ENCODE measurements around the gene TMEM132D.

The TMEM132D gene

DNA sequence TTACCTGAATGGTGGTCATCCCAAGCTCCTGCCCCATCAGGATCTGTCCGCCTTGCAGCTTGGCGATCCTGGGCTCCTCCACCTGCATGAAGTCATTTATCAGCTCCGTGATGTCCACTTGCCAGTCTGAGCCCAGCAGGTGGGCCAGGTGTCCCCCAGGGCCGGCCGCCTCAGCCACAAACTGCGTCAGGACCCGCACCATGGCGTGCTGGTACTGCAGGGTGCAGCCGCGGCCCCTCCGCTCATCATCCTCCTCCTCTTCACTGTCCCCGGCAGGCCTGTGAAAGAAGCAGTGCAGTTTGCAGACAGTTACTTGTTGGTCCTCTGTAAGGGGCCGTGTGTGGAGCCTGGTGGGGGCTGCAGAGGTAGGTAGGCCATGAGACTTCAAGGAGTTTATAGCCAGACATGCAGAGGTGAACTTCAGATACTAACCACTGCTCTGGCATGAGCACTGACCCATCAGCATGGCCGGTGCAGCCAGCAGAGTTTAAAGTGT, 822.0 kb downstream of the TMEM132D start:
- Histone ChIP-seq H3K4me3 (ENCODE audit: low read length) (no peak overlapping the region), H3K9me3 (ENCODE audit: control insufficient read depth, low read length) (no peaks in the 10 kb centered on the region), H3K27me3 (ENCODE audit: control insufficient read depth, insufficient read depth, low read length) (no peaks in the 10 kb centered on the region), H3K4me1 (ENCODE audit: control insufficient read depth, insufficient read depth, low read length) (no peaks in the 10 kb centered on the region), H3K36me3 (ENCODE audit: control insufficient read depth, insufficient read depth, low read length) (no peaks in the 10 kb centered on the region), H3K9ac (ENCODE audit: low read length) (no peak overlapping the region)

DNA sequence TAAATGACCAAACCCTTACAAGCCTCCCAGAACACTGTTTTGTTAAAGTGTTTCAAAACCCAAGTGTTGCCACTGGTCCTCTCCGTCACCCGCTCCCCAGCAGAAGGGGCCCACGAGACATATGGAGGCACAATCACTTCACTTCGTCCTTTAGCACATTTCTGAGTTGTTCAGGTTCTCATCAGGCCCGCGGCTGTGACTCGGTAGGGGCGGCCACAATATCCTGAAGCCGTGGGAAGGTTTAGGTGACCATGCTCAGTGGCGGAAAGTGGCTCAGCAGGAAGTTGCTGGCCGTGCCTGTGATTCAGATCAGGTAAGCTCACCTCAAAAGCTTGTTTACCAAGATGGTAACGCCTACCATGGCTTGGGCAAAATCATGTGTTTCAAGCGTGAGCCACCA, 823.0 kb downstream of the TMEM132D start:
- no peak overlapping the region for H3K4me3 ChIP-seq (ENCODE audit: low read length)
- H3K9ac ChIP-seq (ENCODE audit: low read length): no peak overlapping the region
- H3K9me3 ChIP-seq (ENCODE audit: control insufficient read depth, low read length): no peaks in the 10 kb centered on the region
- no peaks in the 10 kb centered on the region for H3K27me3 ChIP-seq (ENCODE audit: control insufficient read depth, insufficient read depth, low read length)
- no peaks in the 10 kb centered on the region for H3K4me1 ChIP-seq (ENCODE audit: control insufficient read depth, insufficient read depth, low read length)
- H3K36me3 ChIP-seq (ENCODE audit: control insufficient read depth, insufficient read depth, low read length): no peaks in the 10 kb centered on the region

DNA sequence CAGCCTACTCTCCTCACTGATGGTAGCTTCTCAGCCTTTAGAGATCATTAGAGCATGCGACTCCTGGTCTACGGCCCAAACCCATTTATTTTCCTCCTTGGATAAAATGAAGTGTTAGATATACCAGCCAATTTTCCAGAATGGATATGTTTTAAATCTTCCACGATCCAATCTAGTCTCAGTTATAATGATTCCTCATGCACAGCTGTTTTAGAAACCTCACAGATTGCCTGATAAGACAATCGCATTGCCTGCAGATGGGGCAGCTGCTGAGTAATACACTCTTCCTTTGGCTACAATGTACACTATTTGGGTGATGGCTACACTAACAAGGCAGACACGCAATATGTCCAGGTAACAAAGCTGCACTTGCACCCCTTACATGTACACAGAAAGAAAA, 823.4 kb downstream of the TMEM132D start:
- H3K4me3 ChIP-seq (ENCODE audit: low read length): no peak overlapping the region
- H3K27me3 ChIP-seq (ENCODE audit: control insufficient read depth, insufficient read depth, low read length): no peaks in the 10 kb centered on the region
- no peaks in the 10 kb centered on the region for H3K4me1 ChIP-seq (ENCODE audit: control insufficient read depth, insufficient read depth, low read length)
- H3K9me3 ChIP-seq (ENCODE audit: control insufficient read depth, low read length): no peaks in the 10 kb centered on the region
- H3K9ac ChIP-seq (ENCODE audit: low read length): no peak overlapping the region
- no peaks in the 10 kb centered on the region for H3K36me3 ChIP-seq (ENCODE audit: control insufficient read depth, insufficient read depth, low read length)

DNA sequence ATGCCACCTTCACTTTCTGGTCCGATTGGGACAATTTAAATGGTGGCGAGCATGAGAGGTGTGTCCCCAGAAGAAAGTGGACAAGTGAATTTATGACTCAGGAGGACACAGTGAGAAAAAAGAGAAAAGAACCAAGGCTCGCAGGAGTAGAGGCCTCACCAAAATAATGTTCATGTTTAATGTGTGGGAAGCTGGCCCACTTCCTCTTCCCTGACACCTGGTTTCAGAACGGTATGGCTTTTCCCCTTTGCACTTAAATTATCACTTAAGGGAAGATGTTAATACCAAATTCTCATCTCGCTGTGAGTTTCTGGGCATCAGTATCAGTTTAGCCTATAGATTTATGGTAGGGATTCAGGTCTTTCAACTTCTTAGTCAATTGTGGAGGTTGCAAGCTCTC, 824.1 kb downstream of the TMEM132D start:
- H3K4me1 ChIP-seq (ENCODE audit: control insufficient read depth, insufficient read depth, low read length): no peaks in the 10 kb centered on the region
- H3K9me3 ChIP-seq (ENCODE audit: control insufficient read depth, low read length): no peaks in the 10 kb centered on the region
- H3K36me3 ChIP-seq (ENCODE audit: control insufficient read depth, insufficient read depth, low read length): no peaks in the 10 kb centered on the region
- H3K27me3 ChIP-seq (ENCODE audit: control insufficient read depth, insufficient read depth, low read length): no peaks in the 10 kb centered on the region
- no peak overlapping the region for H3K4me3 ChIP-seq (ENCODE audit: low read length)
- H3K9ac ChIP-seq (ENCODE audit: low read length): no peak overlapping the region

DNA sequence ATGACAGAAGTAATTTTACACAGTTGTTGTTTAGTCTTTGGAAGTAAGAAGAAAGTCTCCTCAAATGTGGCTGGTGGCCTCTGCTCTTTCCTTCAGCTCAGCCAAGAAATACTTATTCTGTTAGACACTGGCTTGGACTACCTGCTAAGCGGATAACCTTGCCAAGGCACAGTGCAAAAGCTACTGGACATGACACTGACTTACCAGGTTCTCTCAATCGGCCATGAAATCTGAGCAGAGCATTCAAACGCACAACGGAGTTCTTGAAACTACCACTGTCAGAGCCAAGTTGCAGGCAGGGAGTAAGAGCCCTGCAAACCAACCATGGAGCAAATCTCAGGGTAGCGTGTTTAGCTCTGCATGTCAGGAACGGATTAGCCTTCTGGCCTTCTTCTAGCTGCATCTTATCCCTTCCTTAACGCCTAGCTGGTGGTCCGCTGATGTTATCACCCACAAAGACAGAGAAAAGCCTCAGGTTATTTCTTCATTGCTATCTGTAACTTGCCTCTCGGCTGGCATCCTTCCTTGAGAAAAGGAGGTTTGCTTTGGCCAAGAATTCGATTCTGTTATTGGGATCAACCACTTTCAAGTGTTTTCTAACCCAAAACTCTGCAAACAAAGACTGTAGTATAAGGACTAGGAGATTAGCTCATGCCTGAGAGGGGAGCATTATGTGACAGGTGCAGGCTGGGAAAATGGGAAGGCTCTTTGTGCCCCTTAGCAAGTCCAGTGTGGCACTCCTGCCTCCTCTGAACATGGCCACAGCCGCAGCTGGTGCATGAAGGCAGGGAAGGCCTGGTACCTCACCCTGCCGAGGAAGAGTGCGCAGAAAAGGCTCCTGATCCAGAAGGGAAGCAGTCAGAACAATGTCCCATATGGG, 827.1 kb downstream of the TMEM132D start:
- Histone ChIP-seq H3K4me1 (ENCODE audit: control insufficient read depth, insufficient read depth, low read length) (no peaks in the 10 kb centered on the region), H3K27me3 (ENCODE audit: control insufficient read depth, insufficient read depth, low read length) (no peaks in the 10 kb centered on the region), H3K4me3 (ENCODE audit: low read length) (no peak overlapping the region), H3K9ac (ENCODE audit: low read length) (no peak overlapping the region), H3K36me3 (ENCODE audit: control insufficient read depth, insufficient read depth, low read length) (no peaks in the 10 kb centered on the region), H3K9me3 (ENCODE audit: control insufficient read depth, low read length) (no peaks in the 10 kb centered on the region)

DNA sequence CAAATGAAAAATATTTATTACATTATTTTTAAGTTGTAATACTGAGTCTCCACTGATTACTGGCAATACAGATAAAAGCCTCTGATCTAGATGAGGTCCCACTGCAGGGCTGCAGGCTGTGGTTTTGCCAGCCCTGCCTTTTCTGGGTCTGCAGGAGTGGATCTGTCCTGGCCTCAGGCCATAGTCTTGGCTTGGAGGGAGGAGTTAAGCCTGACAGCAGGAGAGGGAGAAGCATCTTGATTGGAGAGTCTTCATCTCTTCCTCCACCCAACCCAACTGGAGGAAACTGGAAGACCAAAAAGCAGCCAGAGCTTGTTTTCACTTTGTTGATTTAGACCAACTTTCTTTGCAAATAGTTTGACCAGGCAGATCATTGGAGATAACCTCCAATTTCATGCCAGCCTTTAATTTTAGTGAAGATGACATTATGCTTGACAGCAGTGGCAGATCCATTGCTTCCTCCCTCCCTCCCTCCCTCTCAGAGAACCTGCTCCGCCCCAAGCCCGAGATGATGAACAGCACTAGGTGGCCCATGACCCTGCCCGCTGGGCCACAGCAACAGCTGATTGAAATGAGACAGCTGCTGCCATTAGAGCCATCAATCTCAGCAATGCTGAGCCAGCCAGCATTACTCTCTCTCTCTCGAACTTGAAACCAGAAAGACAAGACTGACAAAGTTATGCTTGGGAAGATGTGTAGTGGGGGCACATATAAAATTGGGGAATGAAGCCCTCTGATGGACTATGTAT, 828.2 kb downstream of the TMEM132D start:
- Histone ChIP-seq H3K9me3 (ENCODE audit: control insufficient read depth, low read length) (no peaks in the 10 kb centered on the region), H3K4me3 (ENCODE audit: low read length) (no peak overlapping the region), H3K4me1 (ENCODE audit: control insufficient read depth, insufficient read depth, low read length) (no peaks in the 10 kb centered on the region), H3K27me3 (ENCODE audit: control insufficient read depth, insufficient read depth, low read length) (no peaks in the 10 kb centered on the region), H3K36me3 (ENCODE audit: control insufficient read depth, insufficient read depth, low read length) (no peaks in the 10 kb centered on the region), H3K9ac (ENCODE audit: low read length) (no peak overlapping the region)

DNA sequence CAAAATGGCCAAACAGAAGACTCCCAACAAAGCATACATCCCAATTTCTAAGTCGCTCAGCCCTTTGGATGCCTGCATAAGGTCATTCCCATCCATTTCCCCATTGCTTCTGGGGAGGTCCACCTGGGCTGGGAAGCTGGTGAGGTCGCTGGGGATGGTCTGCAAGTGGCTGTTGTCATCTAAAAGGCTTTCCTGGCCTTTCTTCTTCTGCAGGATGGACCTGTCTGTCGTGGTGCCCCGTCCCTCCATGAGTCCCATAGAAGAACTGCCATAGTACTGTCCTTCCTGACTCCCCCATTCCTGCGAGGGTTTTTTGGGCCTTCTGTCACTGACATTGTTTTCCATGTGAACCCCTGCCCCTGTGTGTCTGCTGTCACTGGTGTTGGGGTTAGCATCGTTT, 829.4 kb downstream of the TMEM132D start:
- no peaks in the 10 kb centered on the region for H3K27me3 ChIP-seq (ENCODE audit: control insufficient read depth, insufficient read depth, low read length)
- no peak overlapping the region for H3K9ac ChIP-seq (ENCODE audit: low read length)
- H3K4me1 ChIP-seq (ENCODE audit: control insufficient read depth, insufficient read depth, low read length): no peaks in the 10 kb centered on the region
- H3K4me3 ChIP-seq (ENCODE audit: low read length): no peak overlapping the region
- no peaks in the 10 kb centered on the region for H3K36me3 ChIP-seq (ENCODE audit: control insufficient read depth, insufficient read depth, low read length)
- no peaks in the 10 kb centered on the region for H3K9me3 ChIP-seq (ENCODE audit: control insufficient read depth, low read length)

DNA sequence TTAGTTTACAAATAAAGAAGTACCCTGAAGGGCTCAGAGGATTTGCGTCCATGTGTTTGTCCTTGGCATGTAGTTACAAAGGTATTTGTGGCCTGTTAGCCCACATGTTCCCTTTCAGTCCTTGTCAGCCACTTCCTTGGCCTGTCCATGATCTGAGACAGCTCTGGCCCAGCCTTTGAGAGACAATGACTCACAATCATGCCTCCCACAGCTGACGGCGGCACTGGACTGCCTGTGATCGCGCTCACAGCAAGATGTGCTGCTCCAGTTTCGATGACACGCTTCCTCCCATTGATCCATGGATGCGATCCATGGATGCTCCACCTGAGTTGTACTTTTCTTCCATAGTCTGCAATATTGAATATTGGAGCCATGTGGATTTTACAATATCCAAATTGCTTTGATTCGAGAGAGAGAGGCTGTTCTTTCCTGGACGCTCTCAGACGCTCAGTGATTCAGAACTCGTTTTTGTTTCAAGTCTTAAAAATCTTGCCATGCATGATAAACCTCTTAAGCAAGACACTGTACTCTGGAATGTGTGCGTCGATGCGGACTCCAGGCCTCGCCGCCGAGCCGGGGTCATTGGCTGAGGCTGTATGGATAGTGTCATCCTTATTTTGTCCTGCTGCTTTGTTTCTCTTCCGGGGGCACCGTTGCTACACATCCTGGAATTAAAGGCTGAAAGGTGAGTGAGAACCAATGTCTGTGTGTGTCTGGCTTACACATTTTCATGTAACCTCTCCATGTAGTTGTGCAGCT, 830.5 kb downstream of the TMEM132D start:
- Histone ChIP-seq H3K4me1 (ENCODE audit: control insufficient read depth, insufficient read depth, low read length) (no peaks in the 10 kb centered on the region), H3K4me3 (ENCODE audit: low read length) (no peak overlapping the region), H3K9ac (ENCODE audit: low read length) (no peak overlapping the region), H3K9me3 (ENCODE audit: control insufficient read depth, low read length) (no peaks in the 10 kb centered on the region), H3K36me3 (ENCODE audit: control insufficient read depth, insufficient read depth, low read length) (no peaks in the 10 kb centered on the region), H3K27me3 (ENCODE audit: control insufficient read depth, insufficient read depth, low read length) (no peaks in the 10 kb centered on the region)

DNA sequence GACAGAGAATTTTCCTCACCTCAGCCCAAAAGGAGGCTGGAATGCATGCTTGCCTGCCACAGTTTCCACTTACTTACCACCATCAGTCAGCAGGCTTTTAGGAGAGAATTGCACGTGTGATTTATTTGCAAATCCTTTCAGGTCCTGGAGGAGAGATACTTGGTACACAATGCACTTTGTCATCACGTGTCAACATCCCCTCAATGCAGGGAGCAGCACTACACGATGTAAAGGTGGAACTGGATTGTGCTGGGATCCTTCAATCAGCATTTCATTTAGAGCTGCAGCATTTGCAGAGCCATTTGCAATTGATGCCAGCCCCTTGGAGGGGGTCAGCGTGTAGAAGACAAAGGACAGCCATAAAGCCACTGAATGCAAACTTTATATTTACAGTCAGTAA, 832.5 kb downstream of the TMEM132D start:
- Histone ChIP-seq H3K4me1 (ENCODE audit: control insufficient read depth, insufficient read depth, low read length) (no peaks in the 10 kb centered on the region), H3K27me3 (ENCODE audit: control insufficient read depth, insufficient read depth, low read length) (no peaks in the 10 kb centered on the region), H3K9ac (ENCODE audit: low read length) (no peak overlapping the region), H3K4me3 (ENCODE audit: low read length) (no peak overlapping the region), H3K9me3 (ENCODE audit: control insufficient read depth, low read length) (no peaks in the 10 kb centered on the region), H3K36me3 (ENCODE audit: control insufficient read depth, insufficient read depth, low read length) (no peaks in the 10 kb centered on the region)

DNA sequence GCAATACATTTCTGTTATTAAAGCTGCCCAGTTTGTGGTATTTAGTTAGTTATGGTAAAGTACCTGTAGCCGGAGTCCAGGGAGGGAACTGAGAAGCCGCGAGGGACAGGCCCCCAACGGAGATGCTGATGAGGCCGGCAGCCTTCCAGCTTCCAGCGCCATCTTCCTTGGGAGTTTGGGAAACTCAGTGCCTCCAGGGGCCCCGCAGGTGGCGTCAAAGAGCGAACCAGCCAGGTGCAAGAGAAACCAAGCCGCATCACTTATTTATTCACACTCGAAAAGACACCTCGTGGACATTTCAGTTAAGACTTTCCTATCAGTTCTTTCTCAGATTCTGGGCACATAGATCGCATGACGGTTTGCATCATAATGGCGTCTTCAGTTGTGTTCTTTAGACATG, 833.9 kb downstream of the TMEM132D start:
- Histone ChIP-seq H3K4me1 (ENCODE audit: control insufficient read depth, insufficient read depth, low read length) (no peaks in the 10 kb centered on the region), H3K9ac (ENCODE audit: low read length) (no peak overlapping the region), H3K36me3 (ENCODE audit: control insufficient read depth, insufficient read depth, low read length) (no peaks in the 10 kb centered on the region), H3K9me3 (ENCODE audit: control insufficient read depth, low read length) (no peaks in the 10 kb centered on the region), H3K4me3 (ENCODE audit: low read length) (no peak overlapping the region), H3K27me3 (ENCODE audit: control insufficient read depth, insufficient read depth, low read length) (no peaks in the 10 kb centered on the region)

DNA sequence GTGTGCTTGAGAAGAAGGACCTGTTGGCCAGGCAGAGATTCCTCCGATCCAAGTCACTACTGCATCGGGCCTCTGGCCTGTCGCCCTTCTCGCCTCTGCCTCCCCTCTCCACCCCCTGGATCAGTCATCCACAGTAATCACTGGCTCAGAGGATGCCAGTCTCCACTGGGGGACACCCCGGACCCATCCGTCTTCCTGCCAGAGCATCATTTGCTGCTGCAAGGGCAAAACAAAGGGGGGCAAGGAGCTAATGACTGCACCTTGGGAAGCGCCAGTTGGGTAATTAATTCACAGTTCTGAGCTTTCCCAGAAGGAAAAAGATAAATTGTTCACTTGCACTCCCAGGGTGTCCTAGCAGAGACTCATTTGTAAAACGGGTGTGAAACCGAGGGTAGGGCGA, 835.1 kb downstream of the TMEM132D start:
- no peak overlapping the region for H3K4me3 ChIP-seq (ENCODE audit: low read length)
- H3K27me3 ChIP-seq (ENCODE audit: control insufficient read depth, insufficient read depth, low read length): no peaks in the 10 kb centered on the region
- no peaks in the 10 kb centered on the region for H3K9me3 ChIP-seq (ENCODE audit: control insufficient read depth, low read length)
- no peak overlapping the region for H3K9ac ChIP-seq (ENCODE audit: low read length)
- H3K36me3 ChIP-seq (ENCODE audit: control insufficient read depth, insufficient read depth, low read length): no peaks in the 10 kb centered on the region
- no peaks in the 10 kb centered on the region for H3K4me1 ChIP-seq (ENCODE audit: control insufficient read depth, insufficient read depth, low read length)

DNA sequence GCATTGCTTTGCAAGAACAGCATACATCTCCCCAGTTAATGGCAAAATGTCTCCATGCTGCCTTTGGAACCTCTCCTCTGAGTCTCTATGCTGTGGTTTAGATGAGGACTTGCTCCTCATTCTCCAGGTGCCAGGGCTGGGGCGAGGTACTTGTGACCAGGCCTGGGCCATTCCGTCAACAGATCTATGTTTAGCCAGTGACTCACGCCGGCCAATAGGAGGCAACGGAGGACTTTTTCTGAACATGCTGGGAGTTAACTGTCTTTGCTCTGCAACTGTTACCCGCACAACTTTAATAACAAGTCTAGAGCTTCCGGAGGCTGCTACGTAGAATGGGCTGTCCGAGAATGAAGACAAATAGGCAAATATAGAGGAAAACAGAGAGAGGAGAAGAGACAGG, 836.3 kb downstream of the TMEM132D start:
- H3K4me3 ChIP-seq (ENCODE audit: low read length): no peak overlapping the region
- H3K36me3 ChIP-seq (ENCODE audit: control insufficient read depth, insufficient read depth, low read length): no peaks in the 10 kb centered on the region
- H3K27me3 ChIP-seq (ENCODE audit: control insufficient read depth, insufficient read depth, low read length): no peaks in the 10 kb centered on the region
- no peaks in the 10 kb centered on the region for H3K4me1 ChIP-seq (ENCODE audit: control insufficient read depth, insufficient read depth, low read length)
- H3K9ac ChIP-seq (ENCODE audit: low read length): no peak overlapping the region
- H3K9me3 ChIP-seq (ENCODE audit: control insufficient read depth, low read length): no peaks in the 10 kb centered on the region
